LoVo (cell line): ENCODE measurements around the gene GNL1.

Source experiments
- DNase-seq: peaks from one replicate; pipeline ENCODE4 v3.0.0-alpha.2; 2016; ENCODE audit warnings: low spot score

The GNL1 gene, protein sequence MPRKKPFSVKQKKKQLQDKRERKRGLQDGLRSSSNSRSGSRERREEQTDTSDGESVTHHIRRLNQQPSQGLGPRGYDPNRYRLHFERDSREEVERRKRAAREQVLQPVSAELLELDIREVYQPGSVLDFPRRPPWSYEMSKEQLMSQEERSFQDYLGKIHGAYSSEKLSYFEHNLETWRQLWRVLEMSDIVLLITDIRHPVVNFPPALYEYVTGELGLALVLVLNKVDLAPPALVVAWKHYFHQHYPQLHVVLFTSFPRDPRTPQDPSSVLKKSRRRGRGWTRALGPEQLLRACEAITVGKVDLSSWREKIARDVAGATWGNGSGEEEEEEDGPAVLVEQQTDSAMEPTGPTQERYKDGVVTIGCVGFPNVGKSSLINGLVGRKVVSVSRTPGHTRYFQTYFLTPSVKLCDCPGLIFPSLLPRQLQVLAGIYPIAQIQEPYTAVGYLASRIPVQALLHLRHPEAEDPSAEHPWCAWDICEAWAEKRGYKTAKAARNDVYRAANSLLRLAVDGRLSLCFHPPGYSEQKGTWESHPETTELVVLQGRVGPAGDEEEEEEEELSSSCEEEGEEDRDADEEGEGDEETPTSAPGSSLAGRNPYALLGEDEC

GRCh38 chr6:30556066-30556905, at the start of gene GNL1:
Gene GNL1, minus strand, starts transcription at chr6:30556489. Its CDS starts 286 bp downstream, at chr6:30556203.
- DNase-seq: peak; percentile 92

DNA sequence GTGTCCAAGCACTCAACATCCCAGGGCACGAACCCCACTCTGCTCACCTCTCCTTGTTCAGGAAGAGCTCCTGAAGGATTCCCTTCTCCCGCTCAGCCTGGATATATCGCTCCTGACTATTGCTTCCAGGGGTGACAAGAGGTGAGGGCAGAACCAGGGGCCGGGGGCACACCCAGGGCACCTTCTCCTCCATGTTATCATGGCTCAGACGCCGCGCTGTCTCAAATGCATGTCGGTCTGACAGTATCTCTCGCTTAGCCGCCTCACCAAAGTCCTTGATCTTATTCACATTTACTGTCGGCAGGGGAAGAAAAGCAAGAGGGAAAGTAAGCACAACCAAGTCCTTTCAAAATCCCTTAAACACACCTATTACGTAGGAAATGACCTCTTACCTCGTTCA, 47.7 kb upstream of the GNL1 start:
- no peak for DNase-seq

DNA sequence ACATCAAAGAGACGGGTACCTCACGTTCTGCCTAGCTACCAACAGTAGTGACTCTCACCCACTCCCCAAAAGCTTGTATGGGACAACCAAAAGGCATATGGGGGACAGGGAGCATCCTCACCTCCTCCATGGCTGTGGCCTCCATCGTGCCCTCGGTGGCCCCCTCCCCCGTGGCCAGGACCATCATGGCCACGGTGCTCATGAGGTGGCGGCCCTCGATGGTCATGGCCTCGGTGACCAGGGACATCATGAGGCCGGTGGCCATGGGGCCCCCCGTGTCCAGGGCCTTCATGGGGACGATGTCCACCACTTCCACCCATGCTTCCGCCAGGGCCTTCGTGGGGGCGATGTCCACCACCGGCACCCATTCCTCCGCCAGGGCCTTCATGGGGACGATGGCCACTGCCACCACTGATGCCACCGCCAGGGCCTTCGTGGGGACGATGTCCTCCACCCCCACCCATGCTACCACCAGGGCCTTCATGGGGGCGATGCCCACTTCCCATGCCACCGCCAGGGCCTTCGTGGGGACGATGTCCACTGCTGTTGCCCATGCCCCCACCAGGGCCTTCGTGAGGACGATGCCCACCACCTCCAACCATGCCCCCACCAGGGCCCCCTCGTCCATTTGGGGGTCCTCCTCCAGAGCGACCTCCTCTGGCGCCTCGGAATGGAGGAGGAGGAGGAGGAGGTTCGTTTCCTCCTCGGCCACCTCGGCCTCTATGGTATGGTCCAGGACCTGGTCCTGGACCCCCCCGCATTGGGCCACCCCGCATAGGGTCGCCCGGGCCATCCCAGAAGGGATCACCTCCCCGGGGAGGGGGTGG, 45.7 kb upstream of the GNL1 start:
- no peak for DNase-seq

DNA sequence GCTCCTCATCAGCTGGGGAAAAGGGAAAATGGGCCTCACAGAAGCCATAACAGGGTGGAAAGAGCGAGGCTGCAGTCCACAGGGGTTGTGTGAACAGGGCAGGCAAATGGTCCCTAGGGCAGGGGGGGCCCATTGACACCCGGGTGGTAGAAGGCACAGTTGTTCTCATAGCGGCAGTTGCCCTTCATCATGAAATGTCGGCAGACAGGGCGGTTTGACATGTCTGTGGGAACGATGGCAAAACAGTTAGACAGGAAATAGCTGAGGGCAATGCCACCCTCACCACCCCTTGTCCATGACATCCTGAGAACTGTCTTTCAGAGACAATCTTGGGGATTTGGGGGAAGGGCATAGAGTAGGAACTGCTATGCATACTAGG, 45.1 kb upstream of the GNL1 start:
- DNase-seq: no peak

- DNase-seq: no peak
Measured at GRCh38 chr6:30600451-30600961, 44.2 kb upstream of the GNL1 start.

GRCh38 chr6:30599625-30600324, 43.5 kb upstream of the GNL1 start:
- no peak for DNase-seq

DNA sequence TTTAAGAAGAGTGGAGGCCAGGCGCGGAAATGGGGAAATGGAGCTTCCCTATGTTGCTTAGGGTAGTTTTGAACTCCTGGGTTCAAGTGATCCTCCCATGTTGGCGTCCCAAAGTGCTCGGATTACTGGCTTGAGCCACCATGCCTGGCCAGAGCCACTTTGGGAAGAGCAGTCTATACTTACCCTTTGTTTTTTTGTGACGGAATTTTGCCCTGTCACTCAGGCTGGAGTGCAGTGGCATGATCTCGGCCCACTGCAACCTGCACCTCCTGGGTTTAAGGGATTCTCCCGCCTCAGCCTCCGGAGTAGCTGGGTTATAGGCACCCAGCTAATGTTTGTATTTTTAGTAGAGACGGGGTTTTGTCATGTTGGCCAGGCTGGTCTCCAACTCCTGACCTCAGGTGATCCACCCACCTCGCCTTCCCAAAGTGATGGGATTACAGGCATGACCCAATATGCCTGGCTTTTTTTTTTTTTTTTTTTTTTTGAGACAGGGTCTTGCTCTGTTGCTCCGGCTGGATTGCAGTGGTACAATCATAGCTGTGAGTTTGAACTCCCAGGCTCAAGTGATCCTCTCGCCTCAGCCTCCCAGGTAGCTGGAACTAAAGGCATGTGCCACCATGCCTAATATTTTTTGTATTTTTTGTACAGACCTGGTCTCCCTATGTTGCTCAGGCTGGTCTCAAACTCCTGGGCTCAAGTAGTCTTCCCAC, 42.8 kb upstream of the GNL1 start:
- DNase-seq: no peak

DNA sequence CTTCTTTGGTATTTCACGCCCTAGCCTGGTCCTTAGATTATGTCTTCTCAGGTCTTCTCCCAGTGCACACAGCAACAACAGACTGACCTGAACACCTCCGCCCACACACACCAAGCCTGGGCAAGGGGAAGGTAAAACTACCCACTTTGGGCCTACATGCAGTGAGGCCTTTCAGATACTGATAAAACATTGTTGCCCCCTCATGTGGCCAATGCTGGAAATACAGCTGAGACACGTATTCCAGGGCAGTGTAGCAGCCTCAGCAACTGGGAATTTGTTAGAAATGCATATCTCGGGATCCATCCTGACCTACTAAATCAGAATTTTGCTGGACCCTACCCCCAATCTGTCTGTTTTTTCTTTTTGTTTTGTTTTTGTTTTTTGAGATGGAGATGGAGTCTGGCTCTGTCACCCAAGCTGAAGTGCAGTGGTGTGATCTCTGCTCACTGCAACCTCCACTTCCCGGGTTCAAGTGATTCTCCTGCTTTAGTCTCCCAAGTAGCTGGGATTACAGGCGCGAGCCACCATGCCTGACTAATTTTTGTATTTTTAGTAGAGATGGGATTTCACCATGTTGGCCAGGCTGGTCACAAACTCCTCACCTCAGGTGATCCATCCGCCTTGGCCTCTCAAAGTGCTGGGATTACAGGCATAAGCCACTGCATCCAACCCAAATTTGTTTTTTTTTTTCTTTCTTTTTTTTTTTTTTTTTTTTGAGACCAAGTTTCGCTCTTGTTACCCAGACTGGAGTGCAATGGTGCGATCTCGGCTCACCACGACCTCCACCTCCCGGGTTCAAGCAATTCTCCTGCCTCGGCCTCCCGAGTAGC, 41.2 kb upstream of the GNL1 start:
- peak; percentile 62 for DNase-seq

GRCh38 chr6:30592287-30592686, 36.0 kb upstream of the GNL1 start:
- no peak for DNase-seq

GRCh38 chr6:30591008-30591407, 34.7 kb upstream of the GNL1 start:
- no peak for DNase-seq

DNA sequence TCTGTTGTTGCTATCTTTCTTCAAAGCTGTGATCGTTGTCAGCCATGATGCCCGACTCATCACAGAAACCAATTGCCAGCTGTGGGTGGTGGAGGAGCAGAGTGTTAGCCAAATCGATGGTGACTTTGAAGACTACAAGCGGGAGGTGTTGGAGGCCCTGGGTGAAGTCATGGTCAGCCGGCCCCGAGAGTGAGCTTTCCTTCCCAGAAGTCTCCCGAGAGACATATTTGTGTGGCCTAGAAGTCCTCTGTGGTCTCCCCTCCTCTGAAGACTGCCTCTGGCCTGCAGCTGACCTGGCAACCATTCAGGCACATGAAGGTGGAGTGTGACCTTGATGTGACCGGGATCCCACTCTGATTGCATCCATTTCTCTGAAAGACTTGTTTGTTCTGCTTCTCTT, 34.2 kb upstream of the GNL1 start:
- DNase-seq: no peak

GRCh38 chr6:30589754-30590358, 33.6 kb upstream of the GNL1 start:
- DNase-seq: no peak

DNA sequence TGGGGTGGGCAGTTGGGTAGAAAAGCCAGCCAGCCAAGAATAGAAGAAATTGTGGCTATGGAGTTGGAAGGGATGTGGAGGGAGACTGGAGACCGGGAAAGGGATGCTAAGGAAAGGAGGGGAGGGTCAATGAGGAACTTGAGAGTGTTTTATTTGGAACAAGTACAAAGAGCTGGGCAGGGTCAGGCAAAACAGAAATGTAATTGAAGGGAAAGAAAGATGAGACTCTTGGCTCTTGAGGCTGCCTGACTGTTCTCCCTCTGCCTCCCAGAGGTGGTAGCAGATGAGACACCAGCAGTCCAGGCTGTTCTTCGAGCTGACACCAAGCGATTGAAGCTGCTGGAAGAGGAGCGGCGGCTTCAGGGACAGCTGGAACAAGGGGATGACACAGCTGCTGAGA, 27.6 kb upstream of the GNL1 start:
- no peak for DNase-seq

DNA sequence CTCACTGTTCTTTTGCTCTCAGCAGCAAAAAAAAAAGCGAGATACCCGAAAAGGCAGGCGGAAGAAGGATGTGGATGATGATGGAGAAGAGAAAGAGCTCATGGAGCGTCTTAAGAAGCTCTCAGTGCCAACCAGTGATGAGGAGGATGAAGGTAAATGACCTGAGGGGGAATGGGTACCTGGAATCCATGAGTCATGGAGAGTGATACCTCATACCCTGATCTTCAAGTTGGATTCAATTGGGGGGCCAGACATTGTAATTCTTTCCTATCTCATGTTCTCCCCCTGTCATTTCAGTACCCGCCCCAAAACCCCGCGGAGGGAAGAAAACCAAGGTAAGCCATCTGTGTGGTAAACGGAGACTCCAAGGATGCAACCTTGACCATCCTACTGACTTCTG, 21.8 kb upstream of the GNL1 start:
- DNase-seq: no peak

DNA sequence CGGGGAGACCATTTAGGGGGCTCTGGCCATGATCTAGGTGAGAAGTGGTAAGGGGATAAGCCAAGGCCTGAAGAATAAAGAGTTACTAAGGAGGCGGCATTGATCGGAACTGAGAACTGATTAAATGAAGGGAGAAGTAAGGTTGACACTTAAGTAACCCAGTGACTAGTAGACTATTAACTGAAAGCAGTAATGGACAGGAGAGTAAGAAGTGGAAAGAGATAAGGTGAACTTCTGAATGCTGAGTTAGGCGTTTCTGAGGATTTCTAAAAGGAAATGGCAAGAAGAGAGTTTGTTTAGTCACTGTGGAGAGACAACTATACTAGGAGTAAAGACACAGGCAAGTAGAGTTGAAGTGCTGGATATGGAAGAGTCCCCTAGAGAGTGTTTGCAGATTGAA, 16.8 kb upstream of the GNL1 start:
- DNase-seq: no peak

GRCh38 chr6:30572148-30572547, 15.9 kb upstream of the GNL1 start:
- no peak for DNase-seq

GRCh38 chr6:30571762-30572082, 15.4 kb upstream of the GNL1 start:
- DNase-seq: no peak

- peak; percentile 99 for DNase-seq
Measured at GRCh38 chr6:30571075-30571761, 14.9 kb upstream of the GNL1 start, which contains the start of gene ABCF1. Gene ABCF1, plus strand, starts transcription at chr6:30571442. Its CDS starts 46 bp downstream, at chr6:30571488.

DNA sequence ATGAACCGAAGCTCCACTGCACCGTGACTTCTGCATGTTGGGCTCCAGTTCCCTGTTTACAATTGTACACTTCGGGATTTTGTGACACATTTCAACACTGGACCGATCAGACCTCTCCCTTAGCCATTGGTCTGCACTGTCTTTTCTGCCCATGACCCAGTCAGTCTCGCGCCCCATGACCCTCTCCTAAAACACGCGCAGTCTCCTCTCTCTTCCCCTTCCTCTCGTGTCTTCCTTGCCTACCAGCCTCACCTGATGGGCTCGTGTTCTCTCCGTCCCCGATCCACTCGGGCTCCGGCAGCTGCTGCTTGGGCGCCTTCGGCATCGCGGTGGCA, 14.4 kb upstream of the GNL1 start:
- no peak for DNase-seq
